Mucosa of rectum (tissue), 2 donors: ENCODE results near the gene IFI16.

ENCODE experiments used
- H3K27ac ChIP-seq, 2 donors: one replicate each; pipeline ENCODE4 v1.7.0; 2013; ENCODE audit warnings: inconsistent platforms in 2 of 2, low read depth in 2 of 2, low read length in 2 of 2
- H3K27me3 ChIP-seq, 2 donors: one replicate each; pipeline ENCODE4 v1.7.0; 2013; ENCODE audit warnings: low read length in 2 of 2; ENCODE audit not compliant: control insufficient read depth in 2 of 2, insufficient read depth in 2 of 2
- H3K36me3 ChIP-seq, 2 donors: one replicate each; pipeline ENCODE4 v1.7.0; 2013; ENCODE audit warnings: low read length in 2 of 2; ENCODE audit not compliant: control insufficient read depth in 2 of 2, insufficient read depth in 2 of 2
- H3K4me1 ChIP-seq, 2 donors: one replicate each; pipeline ENCODE4 v1.7.0; 2013; ENCODE audit warnings: low read length in 2 of 2, mild to moderate bottlenecking in 1 of 2; ENCODE audit not compliant: control insufficient read depth in 2 of 2, insufficient read depth in 2 of 2
- H3K4me3 ChIP-seq, 2 donors: one replicate each; pipeline ENCODE4 v1.7.0; 2013; ENCODE audit warnings: low read length in 2 of 2
- H3K9ac ChIP-seq, 2 donors: one replicate each; pipeline ENCODE4 v1.7.0; 2013; ENCODE audit warnings: low read length in 2 of 2, low read depth in 1 of 2, mild to moderate bottlenecking in 1 of 2
- H3K9me3 ChIP-seq, 2 donors: one replicate each; pipeline ENCODE4 v1.7.0; 2013; ENCODE audit warnings: low read length in 2 of 2; ENCODE audit not compliant: control insufficient read depth in 2 of 2
- donor health status: healthy.
- donor health status: Normal muscosa, but diverticular disease.

Gene IFI16

DNA sequence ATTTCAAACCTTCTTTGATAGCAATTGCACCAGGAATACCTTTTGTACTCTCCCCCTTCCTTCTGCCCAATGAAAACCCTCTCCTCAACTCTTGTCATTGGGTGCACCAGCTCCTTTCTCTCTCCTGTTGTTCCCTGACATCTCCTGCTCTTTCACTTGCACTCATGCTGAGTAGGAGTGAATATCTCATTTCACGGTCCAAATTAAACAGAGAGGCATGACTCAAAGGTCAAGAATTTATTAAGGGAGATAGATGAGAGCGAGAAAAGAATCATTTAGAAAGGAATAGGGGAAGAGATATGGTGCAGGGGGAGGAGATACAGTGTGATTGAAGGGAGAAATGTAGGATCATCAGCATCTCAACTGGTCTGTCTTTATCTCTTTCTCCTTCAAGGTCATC is 44.7 kb downstream of the IFI16 start:
- Histone ChIP-seq H3K9ac (no peak overlapping the region), H3K9me3 (no peaks in the 10 kb centered on the region), H3K27ac (no peak overlapping the region), H3K36me3 (peaks cover 35 to 38% of the 10 kb centered on the region in 2 donors), H3K4me3 (no peak overlapping the region), H3K4me1 (no peaks in the 10 kb centered on the region), H3K27me3 (no peaks in the 10 kb centered on the region)

DNA sequence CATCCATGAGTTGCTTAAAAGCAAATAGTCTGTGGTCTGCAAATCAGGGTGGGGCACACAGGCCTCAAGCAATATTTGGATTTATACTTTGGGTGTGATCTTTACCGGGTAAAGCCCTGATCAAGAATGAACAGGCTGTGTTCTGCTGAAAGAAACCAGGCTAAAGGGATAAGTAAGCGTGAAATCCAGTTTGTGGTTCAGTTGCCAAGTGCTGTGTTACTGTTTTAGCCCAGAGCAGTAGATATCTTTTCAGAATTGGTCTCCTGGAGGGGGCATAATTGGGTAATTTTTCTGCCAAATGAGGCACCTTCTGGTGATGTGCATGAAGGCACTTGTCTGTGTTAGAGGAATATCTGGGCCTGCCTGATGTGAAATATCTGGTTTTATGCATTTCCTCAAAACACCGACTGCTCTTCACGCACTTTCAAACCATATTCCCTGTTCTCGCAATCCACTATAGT is 45.5 kb downstream of the IFI16 start:
- Histone ChIP-seq H3K27ac (no peak overlapping the region), H3K9ac (no peak overlapping the region), H3K27me3 (no peaks in the 10 kb centered on the region), H3K4me1 (no peaks in the 10 kb centered on the region), H3K36me3 (peaks cover 33 to 36% of the 10 kb centered on the region in 2 donors), H3K4me3 (no peak overlapping the region), H3K9me3 (no peaks in the 10 kb centered on the region)

DNA sequence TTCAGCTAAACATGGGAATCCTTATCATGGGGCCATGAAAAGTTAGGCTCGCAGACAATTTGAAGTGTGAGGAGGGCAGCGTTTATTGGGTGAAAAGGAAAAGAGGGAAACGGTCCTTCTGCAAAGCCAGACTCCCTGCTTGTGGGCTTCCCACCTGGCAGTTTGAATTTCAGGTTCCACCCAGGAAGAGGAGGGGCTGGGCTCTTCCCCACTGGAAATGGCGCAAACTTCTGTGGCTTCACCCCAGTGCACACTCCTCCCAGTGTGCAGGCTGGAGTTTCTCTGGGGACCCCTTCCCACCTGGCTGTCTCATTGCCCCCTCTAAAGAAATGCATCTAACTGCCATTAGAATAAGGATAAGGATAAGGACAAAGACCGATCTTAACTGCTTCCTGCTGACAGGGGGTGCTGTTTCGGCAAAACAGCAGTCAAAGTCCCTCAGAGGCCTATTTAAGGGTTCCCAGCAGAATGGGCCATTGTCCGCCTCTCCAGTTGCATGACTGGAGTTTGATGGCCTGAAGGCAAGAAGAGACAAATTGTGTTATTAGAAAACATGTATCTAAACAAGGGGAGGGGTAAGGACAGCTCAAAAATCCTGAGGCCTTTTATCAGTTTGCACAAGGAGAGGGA is 46.5 kb downstream of the IFI16 start:
- Histone ChIP-seq H3K4me3 (no peak overlapping the region), H3K9me3 (no peaks in the 10 kb centered on the region), H3K4me1 (no peaks in the 10 kb centered on the region), H3K27ac (no peak overlapping the region), H3K9ac (no peak overlapping the region), H3K27me3 (no peaks in the 10 kb centered on the region), H3K36me3 (peaks cover 26 to 27% of the 10 kb centered on the region in 2 donors)

DNA sequence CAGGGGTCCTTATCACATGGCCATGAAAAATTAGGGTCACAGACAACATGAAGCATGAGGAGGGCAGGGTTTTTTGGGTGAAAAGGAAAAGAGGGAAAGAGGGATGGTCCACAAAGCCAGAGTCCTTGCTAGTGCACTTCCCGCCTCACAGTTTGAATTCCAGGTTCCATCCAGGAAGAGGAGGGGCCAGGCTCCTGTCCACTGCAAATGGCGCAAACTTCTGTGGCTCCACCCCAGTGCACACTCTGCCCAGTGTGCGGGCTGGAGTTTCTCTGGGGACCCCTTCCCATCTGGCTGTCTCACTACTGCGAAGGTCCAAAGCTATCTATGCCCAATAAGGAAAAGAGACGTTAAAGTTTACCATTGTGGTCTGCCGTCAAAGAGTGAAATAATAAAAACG is 49.0 kb downstream of the IFI16 start:
- no peak overlapping the region for H3K4me3 ChIP-seq
- H3K4me1 ChIP-seq = no peaks in the 10 kb centered on the region
- peaks cover 11 to 12% of the 10 kb centered on the region in 2 donors for H3K36me3 ChIP-seq
- H3K9me3 ChIP-seq = no peaks in the 10 kb centered on the region
- H3K27ac ChIP-seq = no peak overlapping the region
- no peaks in the 10 kb centered on the region for H3K27me3 ChIP-seq
- H3K9ac ChIP-seq = no peak overlapping the region

DNA sequence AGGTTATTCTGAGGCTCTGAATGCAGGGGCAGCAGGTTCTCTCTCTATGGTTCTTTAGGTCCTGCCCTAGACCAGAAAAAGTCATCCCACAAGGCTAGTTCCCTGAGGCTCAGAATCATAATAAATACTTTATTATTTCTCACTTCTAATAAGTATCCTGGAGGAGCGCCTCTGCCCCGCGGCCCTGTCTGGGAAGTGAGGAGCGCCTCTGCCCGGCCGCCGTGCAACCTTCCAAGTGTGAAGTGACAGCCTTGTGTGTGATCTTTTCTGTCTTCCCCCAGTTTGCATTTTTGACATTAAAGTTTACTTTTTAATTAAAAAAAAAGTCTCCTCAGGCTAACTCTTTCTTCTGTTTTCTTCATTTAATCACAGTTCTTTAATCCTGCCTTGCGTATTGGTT is 55.4 kb downstream of the IFI16 start:
- H3K27ac ChIP-seq = no peak overlapping the region
- H3K4me3 ChIP-seq = no peak overlapping the region
- H3K9me3 ChIP-seq = no peaks in the 10 kb centered on the region
- peaks cover 0 to 2% of the 10 kb centered on the region in 2 donors for H3K4me1 ChIP-seq
- H3K9ac ChIP-seq = no peak overlapping the region
- H3K36me3 ChIP-seq = no peaks in the 10 kb centered on the region
- H3K27me3 ChIP-seq = no peaks in the 10 kb centered on the region

DNA sequence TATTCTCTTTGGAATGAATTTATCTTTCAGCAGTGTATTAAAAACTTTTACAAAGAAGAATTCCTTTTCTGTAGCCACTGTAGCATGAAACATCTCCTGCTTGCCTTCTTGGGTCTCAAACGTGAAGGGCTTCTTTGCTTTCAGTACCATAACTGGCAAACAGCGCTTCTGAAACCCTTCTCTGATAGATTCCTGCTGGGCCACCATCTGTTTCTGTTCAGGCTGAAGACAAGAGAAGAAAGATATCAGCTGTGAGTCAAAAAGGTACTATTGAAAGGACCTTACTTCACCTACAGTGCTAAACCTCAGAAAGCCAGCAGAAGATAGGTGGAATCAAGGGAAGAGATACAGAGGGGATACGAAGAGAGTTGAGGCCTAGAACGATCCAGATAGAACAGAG is 56.4 kb downstream of the IFI16 start:
- Histone ChIP-seq H3K27ac (no peak overlapping the region), H3K4me3 (no peak overlapping the region), H3K9me3 (no peaks in the 10 kb centered on the region), H3K36me3 (no peaks in the 10 kb centered on the region), H3K4me1 (peaks cover 0 to 2% of the 10 kb centered on the region in 2 donors), H3K27me3 (no peaks in the 10 kb centered on the region), H3K9ac (no peak overlapping the region)

DNA sequence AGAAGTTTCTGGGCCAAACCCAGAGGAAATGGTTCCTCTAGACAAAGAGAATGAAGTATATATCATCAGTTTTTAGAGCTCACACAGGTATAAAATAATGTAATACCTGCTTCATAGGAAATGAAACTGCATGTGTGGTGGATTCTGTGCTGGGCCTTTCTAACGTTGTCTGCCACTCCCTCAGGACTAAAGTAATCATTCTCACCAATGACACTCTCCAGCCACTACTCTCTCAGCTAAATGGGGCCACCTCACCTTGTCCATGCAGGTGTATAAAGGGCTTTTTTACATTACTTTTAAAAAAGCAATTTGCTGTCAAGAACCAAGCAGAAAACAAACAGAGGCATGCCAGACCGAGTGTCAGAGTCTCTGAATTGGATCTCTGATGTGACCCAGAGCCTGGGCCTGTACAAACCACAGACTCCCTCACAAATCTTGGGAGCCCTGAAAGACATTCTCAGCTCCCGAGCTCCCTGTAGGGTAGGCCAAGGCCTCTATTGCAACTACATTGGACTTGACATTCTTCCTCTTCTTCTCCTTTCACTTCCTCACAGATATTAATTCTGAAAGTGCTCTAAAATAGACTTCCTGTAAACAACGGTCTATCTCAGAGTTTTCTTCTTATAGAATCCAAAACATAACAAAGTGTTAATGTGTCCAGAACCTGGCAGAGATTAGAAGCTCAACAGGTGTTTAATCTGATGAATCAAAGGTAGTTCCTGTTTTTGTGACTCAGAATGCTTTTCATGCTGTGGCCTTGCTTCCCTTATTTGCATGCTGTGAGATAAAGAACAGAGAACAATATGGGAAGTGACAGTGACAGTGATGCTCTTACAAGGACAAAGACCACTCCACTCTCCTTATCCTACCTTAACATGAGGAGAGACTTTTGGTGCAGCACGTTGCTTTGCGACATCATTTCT is 58.3 kb downstream of the IFI16 start:
- no peaks in the 10 kb centered on the region for H3K9me3 ChIP-seq

DNA sequence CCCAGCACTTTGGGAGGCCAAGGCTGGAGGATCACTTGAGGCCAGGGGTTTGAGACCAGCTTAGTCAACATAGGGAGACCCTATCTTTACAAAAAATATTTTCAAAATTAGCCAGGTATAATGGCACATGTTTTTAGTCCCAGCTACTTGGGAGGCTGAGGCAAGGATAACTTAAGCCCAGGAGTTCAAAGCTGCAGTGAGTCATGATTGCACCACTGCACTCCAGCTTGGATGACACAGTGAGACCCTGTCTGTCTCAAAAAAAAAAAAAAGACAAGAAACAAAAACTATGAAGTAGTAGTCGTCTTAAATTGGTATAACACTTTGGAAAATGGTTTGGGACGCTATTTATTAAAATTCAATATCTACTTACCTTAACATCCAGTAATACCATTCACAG is 59.2 kb downstream of the IFI16 start:
- no peaks in the 10 kb centered on the region for H3K27me3 ChIP-seq
- H3K9me3 ChIP-seq = no peaks in the 10 kb centered on the region
- peaks cover 0 to 2% of the 10 kb centered on the region in 2 donors for H3K4me1 ChIP-seq
- H3K27ac ChIP-seq = peak overlapping the region in 1 of 2 donors; percentile 7
- H3K36me3 ChIP-seq = no peaks in the 10 kb centered on the region
- H3K4me3 ChIP-seq = no peak overlapping the region
- H3K9ac ChIP-seq = no peak overlapping the region

More for the DNA sequence above, 58.3 kb downstream of the IFI16 start:
- Histone ChIP-seq H3K4me1 (peaks cover 0 to 2% of the 10 kb centered on the region in 2 donors), H3K4me3 (no peak overlapping the region), H3K27me3 (no peaks in the 10 kb centered on the region), H3K36me3 (no peaks in the 10 kb centered on the region), H3K27ac (peak overlapping the region; percentile 15 to 75), H3K9ac (no peak overlapping the region)

DNA sequence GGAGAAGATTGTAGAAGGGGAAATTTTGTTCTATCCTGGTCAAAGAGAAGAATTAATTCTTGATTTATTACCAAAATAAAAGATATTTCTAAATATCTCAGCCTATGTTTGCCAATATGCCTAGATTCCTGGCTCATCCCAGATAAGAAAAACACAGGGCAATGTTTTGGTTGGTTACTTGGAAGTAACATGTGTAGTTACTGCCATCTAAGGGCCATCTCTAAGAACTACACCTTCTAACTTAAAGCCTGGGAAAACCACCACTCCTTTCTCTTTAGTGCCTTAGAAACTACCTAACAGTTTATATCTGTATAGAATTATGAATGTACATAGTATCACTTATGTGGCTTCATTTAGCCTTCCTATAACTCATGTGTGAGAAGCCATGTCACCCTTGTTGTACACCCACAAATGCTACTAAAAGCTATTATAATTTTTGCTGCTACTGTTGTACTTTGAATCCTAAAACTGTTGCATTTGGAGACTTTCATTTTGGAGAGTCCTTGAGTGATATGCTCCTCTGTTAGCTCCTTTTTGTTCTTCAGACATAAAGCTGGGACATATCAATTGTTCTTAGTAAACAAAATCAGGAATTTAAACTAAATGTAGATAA is 62.4 kb downstream of the IFI16 start:
- Histone ChIP-seq H3K9ac (no peak overlapping the region), H3K4me3 (no peak overlapping the region), H3K27ac (no peak overlapping the region), H3K9me3 (no peaks in the 10 kb centered on the region), H3K27me3 (no peaks in the 10 kb centered on the region), H3K36me3 (no peaks in the 10 kb centered on the region), H3K4me1 (peaks cover 0 to 2% of the 10 kb centered on the region in 2 donors)
